A549 (cell line): ENCODE measurements around the gene GNA12. TPM values are rescaled to one million over a fixed set of nuclear protein-coding genes. Genes with fewer than 3 reads are reported as not detected.
"Not testable (repeated sequence)": the region's sequence is repeated elsewhere in the genome, so short reads cannot be mapped to it uniquely, and the experiment has no call there.

Experiments
- ATAC-seq, 2 experiments: fragments of 200-7000 bp in 1 of 2; fragments of >200 bp in 1 of 2; cut with Nextera tagmentation in 1 of 2; cut with Tn5 transposase in 1 of 2; 3 replicates each; pipeline versions ENCODE4 v1.8.0 to v1.9.1; 2018 to 2020; ENCODE audit warnings: mild to moderate bottlenecking in 1 of 2, moderate library complexity in 1 of 2
- CTCF ChIA-PET: fragments of 300-600 bp; sonication (Branson Sonifier 250); formaldehyde crosslinking; extraction: SDS; loops from one replicate; lab custom pipeline; 2021; ENCODE audit warnings: antibody characterized with exemption, inconsistent platforms; lab: Yijun Ruan, JAX
- POLR2A ChIA-PET: fragments of 350-600 bp; formaldehyde crosslinking; extraction: SDS; loops from one replicate; lab custom pipeline; 2021; ENCODE audit warnings: antibody characterized with exemption, inconsistent platforms; lab: Yijun Ruan, JAX
- DNase-seq, 2 experiments: peaks; one replicate each; pipeline versions ENCODE4 v3.0.0 to v3.0.0-alpha.2; 2011 to 2016; ENCODE audit warnings: low read depth in 1 of 2, low spot score in 1 of 2
- FAIRE-seq: peaks from 2 replicates; lab custom pipeline; 2011; peaks lifted over from hg19 to GRCh38; lab: Jason Lieb, UNC
- H3K27ac ChIP-seq, 2 experiments: fragments of >200 bp; sonication (Bioruptor Twin); formaldehyde crosslinking; 3 replicates each; pipeline ENCODE4 v1.5.1; 2016 to 2017
- H3K4me1 ChIP-seq: fragments of >200 bp; sonication (Bioruptor Twin); formaldehyde crosslinking; 3 replicates; pipeline ENCODE4 v1.6.1; 2016
- H3K4me2 ChIP-seq: fragments of >200 bp; sonication (Bioruptor Twin); formaldehyde crosslinking; 3 replicates; pipeline ENCODE4 v1.6.1; 2016
- H3K4me3 ChIP-seq: fragments of >200 bp; sonication (Bioruptor Twin); formaldehyde crosslinking; 3 replicates; pipeline ENCODE4 v1.5.1; 2016
- H3K9me3 ChIP-seq: fragments of >200 bp; sonication (Bioruptor Twin); formaldehyde crosslinking; 3 replicates; pipeline ENCODE4 v1.6.1; 2016
- BHLHE40 ChIP-seq: IDR thresholded peaks from 2 replicates; pipeline ENCODE4 v1.6.1; 2012; ENCODE audit warnings: low read depth, low read length, inconsistent platforms
- CBX2 ChIP-seq: fragments of 200-600 bp; sonication (generic); IDR thresholded peaks from 2 replicates; pipeline ENCODE4 v1.6.1; 2016; ENCODE audit warnings: low read depth, mild to moderate bottlenecking, borderline replicate concordance
- CHD4 ChIP-seq: fragments of 200-600 bp; sonication (generic); IDR thresholded peaks from 2 replicates; pipeline ENCODE4 v1.6.1; 2016; ENCODE audit warnings: antibody characterized with exemption, mild to moderate bottlenecking, borderline replicate concordance
- ESRRA ChIP-seq: fragments of 150-350 bp; IDR thresholded peaks from 2 replicates; pipeline ENCODE4 v1.6.1; 2014; ENCODE audit warnings: mild to moderate bottlenecking, low read length, borderline replicate concordance
- FOSB ChIP-seq: fragments of 250-450 bp; sonication (Bioruptor Pico); IDR thresholded peaks from 2 replicates; pipeline ENCODE4 v1.5.0; 2020; ENCODE audit warnings: mild to moderate bottlenecking, moderate library complexity
- FOSL2 ChIP-seq, 2 experiments: fragments of 450-650 bp in 1 of 2; fragments of >200 bp in 1 of 2; sonication (Bioruptor Twin) in 1 of 2; formaldehyde crosslinking; IDR thresholded peaks; 2 replicates each; pipeline versions ENCODE4 v1.5.0 to v1.6.1; 2016 to 2020; ENCODE audit warnings: mild to moderate bottlenecking in 1 of 2, moderate library complexity in 1 of 2
- HEYL ChIP-seq: fragments of 250-450 bp; sonication (Bioruptor Pico); IDR thresholded peaks from 2 replicates; pipeline ENCODE4 v1.8.0; 2021; ENCODE audit warnings: mild to moderate bottlenecking, moderate library complexity
- HOXB13 ChIP-seq: fragments of 250-450 bp; sonication (Bioruptor Pico); IDR thresholded peaks from 2 replicates; pipeline ENCODE4 v1.5.0; 2020; ENCODE audit warnings: low read depth, mild to moderate bottlenecking, moderate library complexity
- JUNB ChIP-seq: fragments of >200 bp; sonication (Bioruptor Twin); formaldehyde crosslinking; IDR thresholded peaks from 2 replicates; pipeline ENCODE4 v1.6.1; 2016
- MAZ ChIP-seq: fragments of 150-350 bp; IDR thresholded peaks from 2 replicates; pipeline ENCODE4 v1.6.1; 2014; ENCODE audit warnings: antibody characterized with exemption, low read depth, low read length, borderline replicate concordance
- NFE2L2 ChIP-seq: fragments of 150-350 bp; conservative IDR thresholded peaks from 2 replicates; pipeline ENCODE4 v1.6.1; 2014; ENCODE audit warnings: low read length
- POLR2A ChIP-seq: IDR thresholded peaks from 2 replicates; pipeline ENCODE4 v1.6.1; 2012; ENCODE audit warnings: mild to moderate bottlenecking, low read length
- RAD21 ChIP-seq, 2 experiments: fragments of >200 bp in 1 of 2; sonication (Bioruptor Twin) in 1 of 2; formaldehyde crosslinking in 1 of 2; IDR thresholded peaks in 1 of 2; conservative IDR thresholded peaks in 1 of 2; 2 replicates in 1 of 2; 3 replicates in 1 of 2; pipeline ENCODE4 v1.6.1; 2012 to 2018; ENCODE audit warnings: inconsistent platforms in 1 of 2
- RARB ChIP-seq: fragments of 250-450 bp; sonication (Bioruptor Pico); IDR thresholded peaks from 2 replicates; pipeline ENCODE4 v1.8.0; 2021; ENCODE audit warnings: mild to moderate bottlenecking, moderate library complexity
- SMC3 ChIP-seq: fragments of >200 bp; sonication (Bioruptor Twin); formaldehyde crosslinking; IDR thresholded peaks from 3 replicates; pipeline ENCODE4 v1.6.1; 2018; ENCODE audit warnings: inconsistent platforms
- SREBF2 ChIP-seq: fragments of 450-650 bp; IDR thresholded peaks from 2 replicates; pipeline ENCODE4 v1.6.1; 2014; ENCODE audit warnings: mild to moderate bottlenecking, moderate library complexity
- ZFP36 ChIP-seq: fragments of 450-650 bp; IDR thresholded peaks from 2 replicates; pipeline ENCODE4 v1.6.1; 2014; ENCODE audit warnings: borderline replicate concordance; ENCODE audit not compliant: partially characterized antibody
- ZNF302 ChIP-seq: fragments of 250-450 bp; sonication (Bioruptor Pico); IDR thresholded peaks from 2 replicates; pipeline ENCODE4 v1.9.0; 2021; ENCODE audit warnings: inconsistent platforms, mild to moderate bottlenecking, moderate library complexity
- ZSCAN20 ChIP-seq: fragments of 250-450 bp; sonication (Bioruptor Pico); IDR thresholded peaks from 2 replicates; pipeline ENCODE4 v1.8.0; 2022; ENCODE audit warnings: mild to moderate bottlenecking, moderate library complexity
- WGBS: methylation state at CpG from one replicate; pipeline ENCODE4 v1.1.6; 2017; ENCODE audit errors: missing lambda C conversion rate; 5-methylcytosine and 5-hydroxymethylcytosine counted together
- polyA plus RNA-seq, 4 experiments: library from polyadenylated mRNA; depleted of rRNA in 3 of 4; stranded (reverse); fragments of >200 nt; fragmentation: RNase III in 1 of 4; extraction: RNeasy Plus Mini Kit Qiagen cat#74134 plus additional on column Dnase treatment in 1 of 4; gene quantifications; 2 replicates in 3 of 4; 3 replicates in 1 of 4; pipeline ENCODE4 v1.2.3, GENCODE V29; 2011 to 2017
- TF ChIP-seq, protein P1 (sequence below): fragments of 150-350 bp; IDR thresholded peaks from 2 replicates; pipeline ENCODE4 v1.6.1; 2014; ENCODE audit warnings: low read depth, mild to moderate bottlenecking, low read length
- TF ChIP-seq, protein P2 (sequence below): fragments of 200-600 bp; sonication (generic); IDR thresholded peaks from 2 replicates; pipeline ENCODE4 v1.6.1; 2016; ENCODE audit warnings: antibody characterized with exemption, mild to moderate bottlenecking, moderate library complexity
- TF ChIP-seq, protein P3 (sequence below): IDR thresholded peaks from 2 replicates; pipeline ENCODE4 v1.6.1; 2012
- TF ChIP-seq, protein P4 (sequence below): fragments of 250-450 bp; sonication (Bioruptor Pico); IDR thresholded peaks from 2 replicates; pipeline ENCODE4 v1.5.0; 2020; ENCODE audit warnings: low read depth, mild to moderate bottlenecking, moderate library complexity
- TF ChIP-seq, protein P5 (sequence below): fragments of >200 bp; sonication (Bioruptor Twin); formaldehyde crosslinking; IDR thresholded peaks from 2 replicates; pipeline ENCODE4 v1.6.1; 2016

GNA12 gene
- polyA plus RNA-seq, 2 of the 4 experiments (the other 2 are of a cell fraction): 33.0 to 43.7 TPM

DNA sequence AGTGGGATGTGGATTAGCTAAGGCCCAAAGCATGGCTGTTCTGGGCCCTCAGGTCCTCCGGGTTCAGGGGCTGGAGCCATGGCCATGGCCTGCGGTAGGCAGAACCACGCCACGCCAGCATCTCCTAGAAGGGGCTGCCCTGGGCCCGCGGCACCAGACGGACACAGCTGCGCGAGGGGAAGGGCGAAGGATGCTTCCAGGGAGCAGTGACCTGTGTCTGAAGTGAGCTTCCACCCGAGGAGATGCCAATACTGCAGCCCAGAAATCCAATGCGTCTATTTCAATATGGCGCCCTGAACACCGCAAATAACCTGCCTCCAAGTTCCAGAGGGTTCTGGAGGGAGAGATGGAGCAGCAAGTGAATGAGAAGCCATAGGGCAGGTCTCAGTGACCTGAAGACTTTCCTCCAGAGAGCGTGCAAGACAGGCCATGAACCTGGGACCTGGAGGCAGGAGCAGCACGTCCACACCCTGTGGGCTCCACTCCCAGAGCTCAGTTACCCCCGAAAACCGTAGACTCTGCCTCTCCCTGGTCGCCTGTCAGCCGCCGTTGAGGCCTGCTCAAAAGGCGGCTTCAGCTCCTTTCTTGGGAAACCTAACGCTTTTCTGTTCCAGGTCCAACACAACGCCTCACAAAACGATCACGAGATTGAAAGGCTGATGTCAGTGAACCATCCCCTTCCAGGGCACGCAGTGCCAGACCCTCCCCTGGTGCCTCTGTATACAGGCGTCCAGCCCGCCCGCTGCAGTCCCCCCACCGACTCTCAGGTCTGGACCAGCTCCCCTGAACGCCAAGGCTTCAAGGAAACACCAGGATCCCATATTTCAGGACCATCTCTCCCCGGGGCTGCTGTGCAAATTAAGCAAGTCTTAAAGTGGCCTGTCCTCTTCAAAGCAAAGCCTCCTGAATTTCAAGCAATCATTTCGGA is 118.7 kb downstream of the GNA12 start:
- ChIA-PET POLR2A (no interaction called here), CTCF (interaction anchor here (1.1 to 5.3 kb wide), 7 partner anchors 9 to 54 kb away, joined by 3 to 36 read pairs (median 4); no protein-coding TSS in a partner anchor)
- FAIRE-seq (no peak), DNase-seq (no peak)
- no peak for TF ChIP-seq ZSCAN20 (CRISPR knock-in tag)
- TF ChIP-seq MAZ: no peak
- no peak for TF ChIP-seq HEYL (CRISPR knock-in tag)
- no peak for TF ChIP-seq POLR2A
- no peak for TF ChIP-seq ZFP36
- no peak for TF ChIP-seq FOSL2 (IDR thresholded peaks at IDR 0.05)
- no peak for TF ChIP-seq FOSL2 (CRISPR knock-in tag; IDR thresholded peaks at IDR 0.05)
- TF ChIP-seq CHD4: no peak
- TF ChIP-seq FOSB (CRISPR knock-in tag): no peak
- TF ChIP-seq ESRRA: no peak
- TF ChIP-seq SREBF2: no peak
- no peak for TF ChIP-seq HOXB13
- TF ChIP-seq RAD21 (conservative IDR thresholded peaks at IDR 0.05 in 1 of 2, IDR thresholded peaks at IDR 0.05 in 1 of 2): no peak
- no peak for TF ChIP-seq JUNB
- TF ChIP-seq RARB (CRISPR knock-in tag): no peak
- TF ChIP-seq, all 56 proteins: peak for 0
- Histone ChIP-seq H3K27ac (no peak overlapping the region), H3K4me2 (no peak overlapping the region), H3K4me3 (no peak overlapping the region), H3K4me1 (no peaks in the 10 kb centered on the region), H3K9me3 (no peaks in the 10 kb centered on the region)
- ATAC-seq: no peak
- 92% methylated on average over 32 of the region's 34 CpGs for WGBS

DNA sequence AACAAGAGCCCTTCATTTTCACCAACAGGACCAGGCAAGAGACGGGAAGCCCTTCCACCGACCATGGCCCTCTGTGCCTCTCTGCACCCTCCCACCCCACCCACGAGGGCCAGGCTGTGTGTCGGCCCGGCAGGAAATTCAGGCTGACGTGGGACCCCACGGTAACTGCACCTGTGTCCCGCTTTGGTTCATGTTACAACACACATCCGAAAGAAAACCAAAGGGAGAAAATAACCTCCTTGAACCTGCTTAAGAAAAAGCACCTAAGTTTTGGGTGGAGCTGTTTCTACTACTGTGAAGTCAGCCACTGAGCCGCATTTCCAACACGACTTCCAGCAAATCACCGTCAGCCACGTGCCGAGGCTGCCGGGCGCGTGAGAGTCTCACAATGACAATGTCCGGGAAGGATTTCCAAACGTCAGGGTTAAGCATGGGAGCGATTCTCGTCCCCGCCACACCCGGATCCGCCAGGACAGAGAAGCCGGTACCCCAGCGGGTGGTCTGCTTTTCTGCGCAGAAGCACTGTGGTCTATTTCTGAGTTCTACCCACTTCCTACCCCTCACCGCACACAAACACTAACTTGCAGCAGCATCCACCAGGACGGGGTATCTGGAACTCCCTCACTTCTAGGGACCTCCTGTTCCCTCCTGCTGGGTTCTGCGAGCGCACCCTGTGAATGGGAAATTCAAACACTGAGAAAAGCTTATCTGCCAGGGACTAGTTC is 119.5 kb downstream of the GNA12 start:
- 95% methylated on average over 31 of the region's 31 CpGs for WGBS
- TF ChIP-seq, protein P1, sequence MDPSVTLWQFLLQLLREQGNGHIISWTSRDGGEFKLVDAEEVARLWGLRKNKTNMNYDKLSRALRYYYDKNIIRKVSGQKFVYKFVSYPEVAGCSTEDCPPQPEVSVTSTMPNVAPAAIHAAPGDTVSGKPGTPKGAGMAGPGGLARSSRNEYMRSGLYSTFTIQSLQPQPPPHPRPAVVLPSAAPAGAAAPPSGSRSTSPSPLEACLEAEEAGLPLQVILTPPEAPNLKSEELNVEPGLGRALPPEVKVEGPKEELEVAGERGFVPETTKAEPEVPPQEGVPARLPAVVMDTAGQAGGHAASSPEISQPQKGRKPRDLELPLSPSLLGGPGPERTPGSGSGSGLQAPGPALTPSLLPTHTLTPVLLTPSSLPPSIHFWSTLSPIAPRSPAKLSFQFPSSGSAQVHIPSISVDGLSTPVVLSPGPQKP: no peak
- TF ChIP-seq NFE2L2 (no peak), BHLHE40 (no peak), JUNB (no peak), CBX2 (no peak), ESRRA (no peak), SMC3 (no peak), ZNF302 (no peak), HOXB13 (no peak)
- TF ChIP-seq, protein P2, sequence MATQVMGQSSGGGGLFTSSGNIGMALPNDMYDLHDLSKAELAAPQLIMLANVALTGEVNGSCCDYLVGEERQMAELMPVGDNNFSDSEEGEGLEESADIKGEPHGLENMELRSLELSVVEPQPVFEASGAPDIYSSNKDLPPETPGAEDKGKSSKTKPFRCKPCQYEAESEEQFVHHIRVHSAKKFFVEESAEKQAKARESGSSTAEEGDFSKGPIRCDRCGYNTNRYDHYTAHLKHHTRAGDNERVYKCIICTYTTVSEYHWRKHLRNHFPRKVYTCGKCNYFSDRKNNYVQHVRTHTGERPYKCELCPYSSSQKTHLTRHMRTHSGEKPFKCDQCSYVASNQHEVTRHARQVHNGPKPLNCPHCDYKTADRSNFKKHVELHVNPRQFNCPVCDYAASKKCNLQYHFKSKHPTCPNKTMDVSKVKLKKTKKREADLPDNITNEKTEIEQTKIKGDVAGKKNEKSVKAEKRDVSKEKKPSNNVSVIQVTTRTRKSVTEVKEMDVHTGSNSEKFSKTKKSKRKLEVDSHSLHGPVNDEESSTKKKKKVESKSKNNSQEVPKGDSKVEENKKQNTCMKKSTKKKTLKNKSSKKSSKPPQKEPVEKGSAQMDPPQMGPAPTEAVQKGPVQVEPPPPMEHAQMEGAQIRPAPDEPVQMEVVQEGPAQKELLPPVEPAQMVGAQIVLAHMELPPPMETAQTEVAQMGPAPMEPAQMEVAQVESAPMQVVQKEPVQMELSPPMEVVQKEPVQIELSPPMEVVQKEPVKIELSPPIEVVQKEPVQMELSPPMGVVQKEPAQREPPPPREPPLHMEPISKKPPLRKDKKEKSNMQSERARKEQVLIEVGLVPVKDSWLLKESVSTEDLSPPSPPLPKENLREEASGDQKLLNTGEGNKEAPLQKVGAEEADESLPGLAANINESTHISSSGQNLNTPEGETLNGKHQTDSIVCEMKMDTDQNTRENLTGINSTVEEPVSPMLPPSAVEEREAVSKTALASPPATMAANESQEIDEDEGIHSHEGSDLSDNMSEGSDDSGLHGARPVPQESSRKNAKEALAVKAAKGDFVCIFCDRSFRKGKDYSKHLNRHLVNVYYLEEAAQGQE: no peak
- TF ChIP-seq, protein P3, sequence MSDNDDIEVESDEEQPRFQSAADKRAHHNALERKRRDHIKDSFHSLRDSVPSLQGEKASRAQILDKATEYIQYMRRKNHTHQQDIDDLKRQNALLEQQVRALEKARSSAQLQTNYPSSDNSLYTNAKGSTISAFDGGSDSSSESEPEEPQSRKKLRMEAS: no peak
- TF ChIP-seq, protein P4, sequence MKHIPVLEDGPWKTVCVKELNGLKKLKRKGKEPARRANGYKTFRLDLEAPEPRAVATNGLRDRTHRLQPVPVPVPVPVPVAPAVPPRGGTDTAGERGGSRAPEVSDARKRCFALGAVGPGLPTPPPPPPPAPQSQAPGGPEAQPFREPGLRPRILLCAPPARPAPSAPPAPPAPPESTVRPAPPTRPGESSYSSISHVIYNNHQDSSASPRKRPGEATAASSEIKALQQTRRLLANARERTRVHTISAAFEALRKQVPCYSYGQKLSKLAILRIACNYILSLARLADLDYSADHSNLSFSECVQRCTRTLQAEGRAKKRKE (CRISPR knock-in tag): no peak
- TF ChIP-seq, protein P5, sequence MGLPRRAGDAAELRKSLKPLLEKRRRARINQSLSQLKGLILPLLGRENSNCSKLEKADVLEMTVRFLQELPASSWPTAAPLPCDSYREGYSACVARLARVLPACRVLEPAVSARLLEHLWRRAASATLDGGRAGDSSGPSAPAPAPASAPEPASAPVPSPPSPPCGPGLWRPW: no peak
- no peak overlapping the region for H3K27ac ChIP-seq
- no peak for DNase-seq
- no peak for FAIRE-seq
- H3K4me1 ChIP-seq: no peaks in the 10 kb centered on the region
- POLR2A ChIA-PET: no interaction called here
- CTCF ChIA-PET: interaction anchor here (0.8 to 5.3 kb wide), 7 partner anchors 8 to 54 kb away, joined by 3 to 36 read pairs (median 4); no protein-coding TSS in a partner anchor
- H3K4me2 ChIP-seq: no peak overlapping the region
- no peaks in the 10 kb centered on the region for H3K9me3 ChIP-seq
- ATAC-seq: no peak
- no peak overlapping the region for H3K4me3 ChIP-seq

DNA sequence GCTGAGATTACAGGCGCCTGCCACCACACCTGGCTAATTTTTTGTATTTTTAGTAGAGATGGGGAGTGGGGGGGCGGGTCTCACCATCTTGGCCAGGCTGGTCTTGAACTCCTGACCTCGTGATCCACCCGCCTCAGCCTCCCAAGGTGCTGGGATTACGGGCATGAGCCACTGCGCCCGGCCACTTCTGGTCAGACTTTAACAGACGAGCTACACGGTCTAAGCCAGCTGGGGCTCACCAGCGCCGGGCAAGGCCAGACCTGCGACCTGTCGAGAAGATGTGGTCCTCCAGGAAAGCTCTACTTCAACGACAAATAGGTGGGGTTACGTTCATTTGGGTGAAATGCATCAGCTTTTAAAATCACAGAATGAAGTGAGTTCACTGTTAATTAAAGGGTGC is 120.1 kb downstream of the GNA12 start:
- H3K27ac ChIP-seq, H3K9me3 ChIP-seq, H3K4me1 ChIP-seq, H3K4me3 ChIP-seq, H3K4me2 ChIP-seq, ATAC-seq, POLR2A ChIA-PET, DNase-seq, FAIRE-seq: not testable (repeated sequence)
- WGBS: 96% methylated on average over 15 of the region's 15 CpGs
- CTCF ChIA-PET: interaction anchor here (0.8 to 2.3 kb wide), 3 partner anchors 21 to 53 kb away, joined by 3 to 9 read pairs (median 3); no protein-coding TSS in a partner anchor
